SU-DHL-6 (cell line): Measurements from ENCODE around the gene CD109.

ENCODE experiments used
- H2AFZ ChIP-seq: fragments of 200-600 bp; sonication (generic); 2 replicates; pipeline ENCODE4 v1.6.1; 2014; ENCODE audit warnings: low read depth, mild to moderate bottlenecking, moderate library complexity, mixed read lengths, antibody characterized with exemption, low read length; ENCODE audit not compliant: severe bottlenecking
- H3F3A ChIP-seq: fragments of 200-600 bp; shearing (Covaris generic); 2 replicates; pipeline ENCODE4 v1.6.0; 2016; ENCODE audit warnings: antibody characterized with exemption, mild to moderate bottlenecking; ENCODE audit not compliant: insufficient read depth
- H3K27ac ChIP-seq: fragments of 200-600 bp; sonication (generic); 2 replicates; pipeline ENCODE4 v1.5.1; 2016; ENCODE audit warnings: low read depth, mild to moderate bottlenecking, low read length, moderate library complexity, mixed read lengths
- H3K27me3 ChIP-seq: fragments of 200-600 bp; sonication (generic), shearing (Covaris generic); 2 replicates; pipeline ENCODE4 v1.6.0; 2014; ENCODE audit warnings: mild to moderate bottlenecking, low read length
- H3K36me3 ChIP-seq: fragments of 200-600 bp; sonication (generic); 2 replicates; pipeline ENCODE4 v1.6.1; 2014; ENCODE audit warnings: mild to moderate bottlenecking, low read length, mixed read lengths
- H3K4me2 ChIP-seq: fragments of 300-600, 200-600 bp; shearing (Covaris generic), sonication (generic); 2 replicates; pipeline ENCODE4 v1.6.0; 2014; ENCODE audit warnings: low read length, low read depth, mild to moderate bottlenecking; ENCODE audit not compliant: poor library complexity, severe bottlenecking
- H3K4me3 ChIP-seq: fragments of 200-600 bp; sonication (generic); 2 replicates; pipeline ENCODE4 v1.5.1; 2014; ENCODE audit warnings: antibody characterized with exemption, low read length, mild to moderate bottlenecking, mixed read lengths; ENCODE audit not compliant: insufficient read depth, poor library complexity, severe bottlenecking
- H3K79me2 ChIP-seq: fragments of 200-600 bp; sonication (generic); 2 replicates; pipeline ENCODE4 v1.6.1; 2014; ENCODE audit warnings: mild to moderate bottlenecking, low read length, moderate library complexity; ENCODE audit not compliant: insufficient read depth
- H3K9ac ChIP-seq: fragments of 200-600 bp; sonication (generic); 2 replicates; pipeline ENCODE4 v1.7.0; 2014; ENCODE audit warnings: mild to moderate bottlenecking, low read length
- H3K9me2 ChIP-seq: fragments of 200-600 bp; sonication (generic); replicated peaks from 2 replicates; pipeline ENCODE4 v1.6.1; 2014; ENCODE audit warnings: low read length; ENCODE audit not compliant: insufficient read depth
- H3K9me3 ChIP-seq: fragments of 200-600 bp; sonication (generic); 2 replicates; pipeline ENCODE4 v1.6.1; 2014; ENCODE audit warnings: low read length, mixed read lengths; ENCODE audit not compliant: insufficient read depth
- H4K20me1 ChIP-seq: fragments of 200-600 bp; sonication (generic); 2 replicates; pipeline ENCODE4 v1.6.1; 2014; ENCODE audit warnings: low read depth, mild to moderate bottlenecking, antibody characterized with exemption, low read length, moderate library complexity, mixed read lengths
- EZH2phosphoT487 ChIP-seq: fragments of 200-600 bp; sonication (generic), shearing (Covaris generic); conservative IDR thresholded peaks from 2 replicates; pipeline ENCODE4 v1.6.1; 2018; ENCODE audit warnings: mild to moderate bottlenecking, antibody characterized with exemption, low read length, moderate library complexity, mixed read lengths
- TF ChIP-seq, protein P1 (sequence below): fragments of 200-600 bp; sonication (generic); IDR thresholded peaks from one replicate; pipeline ENCODE4 v1.5.1; 2017; ENCODE audit warnings: antibody characterized with exemption, mild to moderate bottlenecking, low read length, moderate library complexity; ENCODE audit not compliant: insufficient read depth, poor library complexity, severe bottlenecking

CD109 gene

DNA sequence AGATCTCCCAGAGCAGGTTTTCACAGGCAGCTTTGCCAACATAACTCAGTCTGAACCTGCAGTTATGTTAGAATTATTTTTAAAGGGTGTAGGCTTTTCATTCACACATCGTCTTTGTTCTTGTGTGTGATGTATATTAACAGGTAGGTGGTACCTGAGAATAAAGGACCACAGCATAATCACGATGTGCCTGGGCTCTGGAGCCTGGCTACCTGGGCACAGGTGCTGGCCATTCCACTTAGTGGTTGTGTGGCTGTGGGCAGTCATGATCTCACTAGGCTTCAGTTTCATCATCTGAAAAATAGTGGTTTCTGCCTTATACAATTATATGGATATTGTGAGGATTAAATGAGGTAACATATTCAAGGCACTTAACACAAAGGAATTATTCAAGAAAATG lies 6.4 kb downstream of the CD109 start:
- no peaks in the 10 kb centered on the region for H3K27me3 ChIP-seq
- H3K9me2 ChIP-seq, result no peaks in the 10 kb centered on the region
- H3K9me3 ChIP-seq, result no peaks in the 10 kb centered on the region
- no peak overlapping the region for H3K4me2 ChIP-seq
- H3K79me2 ChIP-seq, result no peaks in the 10 kb centered on the region
- H3F3A ChIP-seq, result no peaks in the 10 kb centered on the region
- H2AFZ ChIP-seq, result no peak overlapping the region
- no peaks in the 10 kb centered on the region for H4K20me1 ChIP-seq
- no peak overlapping the region for H3K9ac ChIP-seq
- no peak overlapping the region for H3K4me3 ChIP-seq
- no peaks in the 10 kb centered on the region for H3K36me3 ChIP-seq
- no peak overlapping the region for H3K27ac ChIP-seq
- TF ChIP-seq, protein P1, sequence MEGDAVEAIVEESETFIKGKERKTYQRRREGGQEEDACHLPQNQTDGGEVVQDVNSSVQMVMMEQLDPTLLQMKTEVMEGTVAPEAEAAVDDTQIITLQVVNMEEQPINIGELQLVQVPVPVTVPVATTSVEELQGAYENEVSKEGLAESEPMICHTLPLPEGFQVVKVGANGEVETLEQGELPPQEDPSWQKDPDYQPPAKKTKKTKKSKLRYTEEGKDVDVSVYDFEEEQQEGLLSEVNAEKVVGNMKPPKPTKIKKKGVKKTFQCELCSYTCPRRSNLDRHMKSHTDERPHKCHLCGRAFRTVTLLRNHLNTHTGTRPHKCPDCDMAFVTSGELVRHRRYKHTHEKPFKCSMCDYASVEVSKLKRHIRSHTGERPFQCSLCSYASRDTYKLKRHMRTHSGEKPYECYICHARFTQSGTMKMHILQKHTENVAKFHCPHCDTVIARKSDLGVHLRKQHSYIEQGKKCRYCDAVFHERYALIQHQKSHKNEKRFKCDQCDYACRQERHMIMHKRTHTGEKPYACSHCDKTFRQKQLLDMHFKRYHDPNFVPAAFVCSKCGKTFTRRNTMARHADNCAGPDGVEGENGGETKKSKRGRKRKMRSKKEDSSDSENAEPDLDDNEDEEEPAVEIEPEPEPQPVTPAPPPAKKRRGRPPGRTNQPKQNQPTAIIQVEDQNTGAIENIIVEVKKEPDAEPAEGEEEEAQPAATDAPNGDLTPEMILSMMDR, result no peak
- TF ChIP-seq EZH2phosphoT487, result no peak

GRCh38 chr6:73703466-73703865 lies 7.5 kb downstream of the CD109 start:
- Histone ChIP-seq H3K79me2 (no peaks in the 10 kb centered on the region), H3K9me2 (no peaks in the 10 kb centered on the region), H3F3A (no peaks in the 10 kb centered on the region), H3K36me3 (no peaks in the 10 kb centered on the region), H3K27me3 (no peaks in the 10 kb centered on the region), H3K9me3 (no peaks in the 10 kb centered on the region), H3K27ac (no peak overlapping the region), H4K20me1 (no peaks in the 10 kb centered on the region), H2AFZ (no peak overlapping the region), H3K9ac (no peak overlapping the region), H3K4me3 (no peak overlapping the region), H3K4me2 (no peak overlapping the region)
- TF ChIP-seq EZH2phosphoT487, result no peak
- TF ChIP-seq, protein P1, result no peak

GRCh38 chr6:73704260-73704659 lies 8.3 kb downstream of the CD109 start:
- Histone ChIP-seq H3K27me3 (no peaks in the 10 kb centered on the region), H3K4me3 (no peak overlapping the region), H3K9me2 (no peaks in the 10 kb centered on the region), H2AFZ (no peak overlapping the region), H3F3A (no peaks in the 10 kb centered on the region), H3K79me2 (no peaks in the 10 kb centered on the region), H3K27ac (no peak overlapping the region), H3K4me2 (no peak overlapping the region), H4K20me1 (no peaks in the 10 kb centered on the region), H3K9me3 (no peaks in the 10 kb centered on the region), H3K9ac (no peak overlapping the region), H3K36me3 (no peaks in the 10 kb centered on the region)
- TF ChIP-seq, protein P1, result no peak
- TF ChIP-seq EZH2phosphoT487, result no peak
